Fibroblast of the aortic adventitia (primary cell): ENCODE measurements around the gene PPL. TPM values are rescaled to one million over a fixed set of nuclear protein-coding genes. Genes with fewer than 3 reads are reported as not detected.

Source experiments
- DNase-seq: peaks from one replicate; pipeline ENCODE4 v3.0.0-alpha.2; 2010; ENCODE audit warnings: low read depth
- H3K4me3 ChIP-seq: 2 replicates; pipeline ENCODE4 v1.5.1; 2011; ENCODE audit warnings: low read depth, mild to moderate bottlenecking, control low read depth, low read length, moderate library complexity
- CTCF ChIP-seq: IDR thresholded peaks from 2 replicates; pipeline ENCODE4 v1.5.1; 2011; ENCODE audit warnings: mild to moderate bottlenecking, low read length, control low read depth, inconsistent platforms; ENCODE audit not compliant: insufficient read depth
- total RNA-seq: library from RNA; depleted of rRNA; stranded (reverse); fragments of >200 nt; gene quantifications from 2 replicates; pipeline ENCODE4 v1.2.3, GENCODE V29; 2012; ENCODE audit warnings: low replicate concordance

The PPL gene
- total RNA-seq, 1 donor: 57.9 TPM

GRCh38 chr16:4979736-4980660 is 43.0 kb upstream of the PPL start:
- no peak for DNase-seq
- no peak overlapping the region for H3K4me3 ChIP-seq
- TF ChIP-seq CTCF: no peak

- H3K4me3 ChIP-seq: no peak overlapping the region
- TF ChIP-seq CTCF: no peak
- DNase-seq: no peak
Observed at GRCh38 chr16:4979164-4979563, 42.2 kb upstream of the PPL start.

GRCh38 chr16:4976611-4977145 is 39.7 kb upstream of the PPL start:
- no peak for TF ChIP-seq CTCF
- no peak for DNase-seq
- no peak overlapping the region for H3K4me3 ChIP-seq

- H3K4me3 ChIP-seq: no peak overlapping the region
- TF ChIP-seq CTCF: no peak
- DNase-seq: no peak
Observed at GRCh38 chr16:4976079-4976478, 39.1 kb upstream of the PPL start.

GRCh38 chr16:4972938-4973587 is 36.1 kb upstream of the PPL start:
- H3K4me3 ChIP-seq: no peak overlapping the region
- TF ChIP-seq CTCF: no peak
- no peak for DNase-seq

- TF ChIP-seq CTCF: no peak
- DNase-seq: no peak
Observed at GRCh38 chr16:4970010-4970409, 33.1 kb upstream of the PPL start.

More at GRCh38 chr16:4970010-4970409, 33.1 kb upstream of the PPL start:
- no peak overlapping the region for H3K4me3 ChIP-seq
